Measurements from ENCODE around the gene SELENOV.

GRCh38 chr19:39546599-39546998 lies 31.7 kb downstream of the SELENOV start:
- TF ChIP-seq POLR2A (IDR thresholded peaks at IDR 0.05; ENCODE audit: low read length), result no peak
- no peak for TF ChIP-seq GATA1 (IDR thresholded peaks at IDR 0.05; ENCODE audit: low read depth, low read length)
